RWPE1 (cell line): Measurements from ENCODE around the gene ACBD6.

Source experiments
- CTCF ChIA-PET: fragments of 350-600 bp; sonication (Branson Sonifier 250); formaldehyde crosslinking; extraction: SDS; loops from one replicate; lab custom pipeline; 2021; lab: Yijun Ruan, JAX
- POLR2A ChIA-PET: fragments of 400-600 bp; formaldehyde crosslinking; extraction: SDS; loops from one replicate; lab custom pipeline; 2020; ENCODE audit warnings: antibody characterized with exemption; ENCODE audit not compliant: low non-redundant PET; lab: Yijun Ruan, JAX
- DNase-seq: peaks from one replicate; pipeline ENCODE4 v3.0.0; 2012; ENCODE audit warnings: low spot score
- H3K27ac ChIP-seq: fragments of 450-650 bp; 2 replicates; pipeline ENCODE4 v1.5.1; 2017
- CTCF ChIP-seq: fragments of 450-650 bp; conservative IDR thresholded peaks from 2 replicates; pipeline ENCODE4 v1.5.1; 2017; ENCODE audit warnings: low read depth, mild to moderate bottlenecking

Gene ACBD6

DNA sequence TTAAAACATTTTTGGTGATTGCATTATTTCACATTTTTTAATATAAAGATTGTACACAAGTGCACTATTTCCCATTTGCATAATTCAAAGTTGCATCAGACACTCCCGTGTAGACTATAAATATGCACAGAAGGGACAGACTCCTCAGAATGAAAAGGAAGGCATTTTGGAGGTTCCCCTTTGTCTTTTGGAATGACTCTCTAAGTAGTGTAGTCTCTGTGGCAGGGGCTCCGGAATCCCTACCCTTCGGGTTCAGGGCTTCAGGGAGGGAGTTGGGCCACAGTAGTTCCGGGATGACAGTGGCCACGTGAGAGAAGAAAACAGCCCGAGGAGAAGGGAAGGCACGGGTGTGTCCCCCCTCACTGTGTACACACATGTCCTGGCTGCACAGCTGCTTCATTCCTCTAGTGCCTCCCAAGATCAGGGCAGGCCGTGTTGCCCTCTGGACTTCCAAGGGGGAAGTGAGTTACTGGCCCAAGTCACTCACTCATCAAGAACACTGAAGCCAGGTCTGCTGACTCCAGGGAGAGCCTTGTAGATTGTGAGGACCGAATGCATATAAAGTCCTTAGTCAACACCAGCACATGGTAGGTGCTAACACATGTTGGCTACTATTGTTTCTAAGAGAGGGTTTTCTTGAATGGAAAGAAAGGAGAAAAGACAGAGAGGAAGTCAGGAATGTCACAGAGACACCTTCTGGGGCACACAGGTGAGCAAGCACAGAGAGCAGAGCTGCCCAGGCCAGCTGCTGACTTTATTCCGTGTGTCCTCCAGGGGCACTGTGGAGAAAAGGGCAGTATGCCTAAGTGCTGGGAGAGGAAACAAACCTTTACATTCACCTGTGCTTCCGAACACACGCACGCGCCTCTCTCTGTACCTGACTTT is 232.5 kb downstream of the ACBD6 start:
- no peak overlapping the region for H3K27ac ChIP-seq
- ChIA-PET CTCF (interaction anchor here (0.5 to 1.0 kb wide), 5 partner anchors 9 to 1046 kb away, joined by 3 to 4 read pairs (median 4); no protein-coding TSS in a partner anchor), POLR2A (no interaction called here)
- no peak for DNase-seq
- no peak for TF ChIP-seq CTCF

GRCh38 chr1:180268556-180269075 is 233.8 kb downstream of the ACBD6 start:
- no peak overlapping the region for H3K27ac ChIP-seq
- ChIA-PET POLR2A (no interaction called here), CTCF (no interaction called here)
- DNase-seq, result no peak
- no peak for TF ChIP-seq CTCF

GRCh38 chr1:180267761-180268555 is 234.4 kb downstream of the ACBD6 start:
- TF ChIP-seq CTCF, result no peak
- H3K27ac ChIP-seq, result no peak overlapping the region
- ChIA-PET POLR2A (no interaction called here), CTCF (interaction anchor here (0.6 to 1.1 kb wide), 3 partner anchors 89 to 1212 kb away, joined by 3 read pairs; no protein-coding TSS in a partner anchor)
- DNase-seq, result no peak

GRCh38 chr1:180267211-180267561 is 235.2 kb downstream of the ACBD6 start:
- no peak for TF ChIP-seq CTCF
- ChIA-PET POLR2A (no interaction called here), CTCF (interaction anchor here (0.6 to 1.2 kb wide), 3 partner anchors 88 to 1213 kb away, joined by 3 read pairs; no protein-coding TSS in a partner anchor)
- no peak for DNase-seq
- H3K27ac ChIP-seq, result no peak overlapping the region

- no peak overlapping the region for H3K27ac ChIP-seq
- ChIA-PET CTCF (interaction anchor here (0.6 to 1.2 kb wide), 3 partner anchors 88 to 1213 kb away, joined by 3 read pairs; no protein-coding TSS in a partner anchor), POLR2A (no interaction called here)
- no peak for TF ChIP-seq CTCF
- DNase-seq, result no peak
Measured at GRCh38 chr1:180266275-180267210, 235.8 kb downstream of the ACBD6 start.
